CD4-positive, alpha-beta T cell treated with Interferon gamma for 1 hour (primary cell): ENCODE data around the gene AQP6.
"Not testable (repeated sequence)": the region's sequence is repeated elsewhere in the genome, so short reads cannot be mapped to it uniquely, and the experiment has no call there.

Experiments
- DNase-seq: peaks from one replicate; pipeline ENCODE4 v3.0.0-alpha.2; 2020

AQP6 gene

GRCh38 chr12:49973361-49973830 lies 649 bp downstream of the AQP6 start:
- no peak for DNase-seq

- peak; percentile 14 for DNase-seq
Measured at GRCh38 chr12:49974231-49974675, 1.5 kb downstream of the AQP6 start.

- no peak for DNase-seq
Measured at GRCh38 chr12:49974677-49975317, 2.0 kb downstream of the AQP6 start.

GRCh38 chr12:49975318-49975761 lies 2.6 kb downstream of the AQP6 start:
- DNase-seq: no peak

- no peak for DNase-seq
Measured at GRCh38 chr12:49976557-49976956, 3.8 kb downstream of the AQP6 start.

- DNase-seq: no peak
Measured at GRCh38 chr12:49978125-49978524, 5.4 kb downstream of the AQP6 start.

GRCh38 chr12:49979016-49979586 lies 6.4 kb downstream of the AQP6 start:
- no peak for DNase-seq

GRCh38 chr12:49979791-49980190 lies 7.0 kb downstream of the AQP6 start:
- DNase-seq: no peak

GRCh38 chr12:49980501-49981349 lies 8.0 kb downstream of the AQP6 start:
- DNase-seq: no peak

- DNase-seq: no peak
Measured at GRCh38 chr12:49982246-49983087, 9.7 kb downstream of the AQP6 start.

GRCh38 chr12:49983892-49984291 lies 11.1 kb downstream of the AQP6 start:
- no peak for DNase-seq

- DNase-seq: no peak
Measured at GRCh38 chr12:49984476-49985359, 12.0 kb downstream of the AQP6 start.

GRCh38 chr12:49985981-49986380 lies 13.2 kb downstream of the AQP6 start:
- no peak for DNase-seq

GRCh38 chr12:49986476-49986875 lies 13.7 kb downstream of the AQP6 start:
- not testable (repeated sequence) for DNase-seq

GRCh38 chr12:49987625-49988303 lies 15.0 kb downstream of the AQP6 start:
- no peak for DNase-seq

- DNase-seq: not testable (repeated sequence)
Measured at GRCh38 chr12:49989400-49989799, 16.7 kb downstream of the AQP6 start.

- DNase-seq: no peak
Measured at GRCh38 chr12:49990273-49990672, 17.5 kb downstream of the AQP6 start.

GRCh38 chr12:49998453-49998852 lies 25.7 kb downstream of the AQP6 start:
- DNase-seq: no peak

- DNase-seq: no peak
Measured at GRCh38 chr12:50003595-50003994, 30.8 kb downstream of the AQP6 start.

GRCh38 chr12:50004696-50005095 lies 31.9 kb downstream of the AQP6 start:
- DNase-seq: no peak

GRCh38 chr12:50005175-50005574 lies 32.4 kb downstream of the AQP6 start:
- no peak for DNase-seq
